H54 (cell line): ENCODE measurements around the gene TMEM184C.

Experiments
- DNase-seq: peaks from one replicate; pipeline ENCODE4 v3.0.0; 2011; ENCODE audit warnings: low spot score, mixed read lengths; ENCODE audit not compliant: insufficient read length
- FAIRE-seq: peaks from 3 replicates; lab custom pipeline; 2011; peaks lifted over from hg19 to GRCh38; lab: Jason Lieb, UNC
- POLR2A ChIP-seq: IDR thresholded peaks from 2 replicates; pipeline ENCODE4 v1.6.1; 2011; ENCODE audit warnings: low read depth, mild to moderate bottlenecking, low read length

The TMEM184C gene

GRCh38 chr4:147617173-147617840, at the start of gene TMEM184C:
TSS of gene TMEM184C (plus strand) at chr4:147617397. CDS start at chr4:147617957, 560 bp downstream.
- peak; percentile 96 for FAIRE-seq
- peak; percentile 77 for TF ChIP-seq POLR2A
- DNase-seq: peak; percentile 54

DNA sequence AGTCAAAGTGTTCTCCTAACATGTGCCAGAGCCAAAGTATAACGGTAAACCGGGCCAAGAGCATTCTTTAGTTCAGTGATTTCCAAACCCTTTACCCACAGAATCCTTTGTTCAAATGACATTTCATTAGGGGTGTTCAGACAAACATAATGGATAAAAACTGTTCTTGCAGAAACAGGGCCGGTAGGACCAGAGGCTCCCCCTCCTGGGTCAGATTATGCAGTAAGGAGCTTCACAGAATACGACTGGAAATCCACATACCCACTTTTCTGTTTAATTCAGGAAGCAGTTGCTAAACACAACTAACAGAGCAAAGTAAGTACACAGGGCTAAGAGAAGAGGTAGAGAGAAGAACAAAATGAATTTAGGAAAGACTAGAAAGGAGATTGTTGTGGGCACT, 46.6 kb upstream of the TMEM184C start:
- no peak for TF ChIP-seq POLR2A
- DNase-seq (no peak), FAIRE-seq (no peak)

DNA sequence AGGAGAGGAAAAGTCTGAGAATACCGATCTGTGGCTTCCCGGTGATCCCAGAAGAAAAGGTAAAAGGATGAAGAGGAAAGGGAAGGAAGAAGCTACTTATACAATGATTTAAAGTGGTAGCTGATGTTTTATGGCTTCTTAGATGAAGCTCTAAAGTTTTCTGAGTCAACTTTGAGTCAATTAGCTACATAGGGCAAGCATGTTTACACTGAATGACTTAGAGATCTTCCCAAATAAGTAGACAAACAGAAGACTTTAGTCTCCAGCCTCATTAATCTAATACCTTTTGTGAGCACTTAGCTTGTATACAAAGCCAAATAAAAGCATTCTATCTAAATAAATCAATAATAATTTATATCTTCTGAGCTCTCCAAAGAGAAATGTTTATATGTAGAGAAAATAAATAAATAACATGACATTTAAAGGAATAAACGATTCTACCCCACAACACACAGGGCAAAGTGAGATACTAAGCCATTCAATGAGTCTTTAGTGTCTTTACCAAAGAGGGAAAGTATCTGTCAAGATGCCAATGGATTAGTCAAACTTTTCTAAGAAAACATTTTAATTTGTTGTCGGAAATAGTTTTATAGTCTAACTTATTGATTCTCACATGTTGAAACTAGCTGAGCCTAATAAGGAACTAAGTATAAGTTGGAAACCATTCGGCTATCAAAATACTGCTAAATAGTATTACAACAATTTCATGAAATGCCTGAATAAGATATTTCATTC, 46.0 kb upstream of the TMEM184C start:
- TF ChIP-seq POLR2A: no peak

GRCh38 chr4:147576084-147576483, 41.1 kb upstream of the TMEM184C start:
- no peak for DNase-seq
- FAIRE-seq: no peak
- no peak for TF ChIP-seq POLR2A

More for the DNA sequence above, 46.0 kb upstream of the TMEM184C start:
- DNase-seq (no peak), FAIRE-seq (no peak)

- DNase-seq: peak; percentile 72
- peak; percentile 96 for FAIRE-seq
- no peak for TF ChIP-seq POLR2A
These were observed 39.1 kb upstream of the TMEM184C start for GRCh38 chr4:147578051-147578476.

DNA sequence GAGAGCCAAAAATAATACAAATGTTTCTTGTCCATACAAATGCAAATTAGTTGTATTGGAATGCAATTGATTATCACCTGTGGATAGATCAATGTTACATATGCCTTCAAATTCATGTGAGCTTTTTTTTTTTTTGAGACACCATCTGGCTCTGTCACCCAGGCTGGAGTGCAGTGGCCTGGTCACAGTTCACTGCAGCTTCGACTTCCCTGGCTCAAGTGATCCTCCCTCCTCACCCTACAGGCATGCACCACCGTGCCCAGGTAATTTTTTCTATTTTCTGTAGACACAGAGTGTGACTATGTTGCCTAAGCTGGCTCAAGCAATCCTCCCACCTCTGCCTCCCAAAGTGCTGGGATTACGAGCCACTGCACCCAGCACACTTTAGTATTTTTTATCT, 38.6 kb upstream of the TMEM184C start:
- no peak for TF ChIP-seq POLR2A
- no peak for FAIRE-seq
- DNase-seq: no peak

DNA sequence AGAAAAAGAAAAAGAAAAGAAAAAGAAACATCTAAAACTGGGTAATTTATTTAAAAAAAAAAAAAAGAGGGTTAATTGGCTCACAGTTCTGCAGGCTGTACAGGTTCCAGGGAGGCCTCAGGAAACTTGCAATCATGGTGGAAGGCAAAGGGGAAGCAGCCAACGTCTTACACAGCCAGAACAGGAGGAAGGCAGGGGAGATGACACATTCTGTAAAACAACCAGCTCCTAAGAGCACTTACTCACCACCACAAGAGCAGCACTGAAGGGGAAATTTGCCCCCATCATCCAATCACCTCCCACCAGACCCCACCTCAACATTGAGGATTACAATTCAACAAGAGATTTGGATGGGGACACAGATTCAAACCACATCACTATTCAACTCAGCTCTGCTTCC, 36.8 kb upstream of the TMEM184C start:
- DNase-seq (no peak), FAIRE-seq (no peak)
- TF ChIP-seq POLR2A: no peak

DNA sequence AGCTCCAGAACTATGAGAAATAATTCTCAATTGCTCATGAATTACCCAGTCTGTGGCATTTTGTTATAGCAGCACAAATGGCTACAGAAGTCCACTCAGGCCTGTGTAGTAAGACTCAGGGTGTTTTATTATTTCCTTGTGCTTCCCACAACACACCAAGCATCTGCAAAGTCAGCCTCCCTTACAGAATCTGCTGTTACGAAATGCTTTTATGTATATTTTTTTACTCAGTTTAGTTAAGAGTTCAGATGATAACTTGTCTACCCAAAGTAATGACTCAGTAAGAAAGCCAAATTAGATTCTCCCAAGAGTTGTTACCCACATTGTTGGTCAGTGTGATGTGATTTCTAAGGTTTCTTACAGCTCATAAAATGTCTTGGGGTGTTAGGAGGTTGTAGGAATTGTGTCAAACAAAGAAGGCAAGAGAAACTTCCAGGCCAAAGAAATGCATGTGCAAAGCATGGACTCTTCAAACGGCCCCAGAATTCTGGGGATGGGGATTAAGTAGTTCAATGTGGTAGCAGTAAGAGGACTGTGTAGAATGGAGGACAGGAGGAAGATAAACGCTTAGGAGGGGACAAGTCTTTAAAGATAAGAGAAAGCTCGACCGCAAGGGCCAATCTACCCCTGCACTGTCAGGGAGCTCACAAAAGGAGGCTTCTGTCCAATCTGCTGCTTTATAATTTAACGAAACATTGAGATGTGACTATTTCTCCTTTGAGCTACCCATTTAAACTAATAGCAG, 35.4 kb upstream of the TMEM184C start:
- no peak for DNase-seq
- no peak for FAIRE-seq
- no peak for TF ChIP-seq POLR2A

GRCh38 chr4:147582386-147583060, 34.7 kb upstream of the TMEM184C start:
- TF ChIP-seq POLR2A: no peak
- DNase-seq: no peak
- no peak for FAIRE-seq

GRCh38 chr4:147583876-147584275, 33.3 kb upstream of the TMEM184C start:
- no peak for TF ChIP-seq POLR2A
- FAIRE-seq: no peak

GRCh38 chr4:147586032-147586431, 31.2 kb upstream of the TMEM184C start:
- TF ChIP-seq POLR2A: no peak
- no peak for FAIRE-seq
- no peak for DNase-seq

More at GRCh38 chr4:147583876-147584275, 33.3 kb upstream of the TMEM184C start:
- DNase-seq: no peak

DNA sequence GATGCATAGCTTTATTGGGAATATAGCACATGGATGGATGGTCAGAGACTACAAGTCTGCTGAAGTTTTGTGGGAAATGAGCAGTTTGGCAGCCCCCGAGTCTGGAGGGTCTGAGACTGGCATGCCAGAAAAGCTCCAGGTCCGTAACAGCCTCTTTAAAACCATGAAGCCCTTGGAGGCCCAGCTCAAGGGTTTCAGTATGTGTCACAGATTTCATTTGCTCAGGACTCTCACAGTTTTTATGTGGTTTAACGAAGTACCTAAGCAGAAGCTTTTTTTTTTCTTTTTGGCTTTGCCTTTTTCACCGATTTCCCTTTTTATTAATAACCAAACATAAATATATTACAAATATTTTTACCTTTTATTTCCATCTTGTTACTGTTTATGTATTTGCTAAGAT, 30.6 kb upstream of the TMEM184C start:
- no peak for FAIRE-seq
- TF ChIP-seq POLR2A: no peak
- no peak for DNase-seq

DNA sequence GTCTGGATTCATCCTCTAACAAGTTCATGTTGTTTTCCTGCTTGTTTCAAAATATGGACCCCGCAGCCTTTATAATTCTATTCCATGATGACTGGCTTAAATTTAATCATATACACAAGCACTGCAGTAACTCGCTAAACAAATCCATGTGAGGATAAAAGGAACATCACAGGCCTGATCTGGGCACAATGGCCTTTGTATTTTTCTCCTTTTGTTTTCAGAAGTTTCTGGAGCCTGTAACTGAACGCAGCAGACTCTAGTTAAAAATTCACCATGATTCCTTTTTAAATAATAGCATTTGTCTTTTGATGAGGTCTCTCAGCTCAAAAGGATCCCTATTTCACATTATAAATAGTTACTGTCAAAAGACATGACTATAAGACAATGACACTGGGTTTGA, 30.2 kb upstream of the TMEM184C start:
- FAIRE-seq: no peak
- no peak for TF ChIP-seq POLR2A
- DNase-seq: no peak
